ENCODE results near the gene TJAP1.

The TJAP1 gene

DNA sequence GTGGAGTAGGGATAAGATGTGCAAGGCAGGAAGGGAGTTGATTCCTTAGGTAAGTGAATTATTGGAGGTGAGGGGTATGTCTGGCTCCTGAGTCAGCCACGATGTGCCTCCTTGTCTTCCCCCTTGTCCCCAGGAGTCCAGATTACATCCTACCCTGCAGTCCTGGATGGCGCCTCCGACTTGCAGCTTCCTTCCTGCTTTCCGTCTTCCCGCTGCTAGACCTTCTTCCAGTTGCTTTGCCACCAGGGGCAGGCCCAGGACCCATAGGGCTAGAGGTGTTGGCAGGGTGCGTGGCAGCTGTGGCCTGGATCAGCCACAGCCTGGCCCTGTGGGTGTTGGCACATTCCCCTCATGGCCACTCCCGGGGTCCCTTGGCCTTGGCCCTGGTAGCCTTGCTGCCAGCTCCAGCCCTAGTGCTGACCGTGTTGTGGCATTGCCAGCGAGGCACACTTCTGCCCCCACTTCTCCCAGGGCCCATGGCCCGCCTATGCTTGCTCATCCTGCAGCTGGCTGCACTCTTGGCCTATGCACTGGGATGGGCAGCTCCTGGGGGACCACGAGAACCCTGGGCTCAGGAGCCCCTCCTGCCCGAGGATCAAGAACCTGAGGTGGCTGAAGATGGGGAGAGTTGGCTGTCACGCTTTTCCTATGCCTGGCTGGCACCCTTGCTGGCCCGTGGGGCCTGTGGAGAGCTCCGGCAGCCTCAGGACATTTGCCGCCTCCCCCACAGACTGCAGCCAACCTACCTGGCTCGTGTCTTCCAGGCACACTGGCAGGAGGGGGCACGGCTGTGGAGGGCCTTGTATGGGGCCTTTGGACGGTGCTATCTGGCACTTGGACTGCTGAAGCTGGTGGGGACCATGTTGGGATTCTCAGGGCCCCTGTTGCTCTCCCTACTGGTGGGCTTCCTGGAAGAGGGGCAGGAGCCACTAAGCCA is 45.1 kb upstream of the TJAP1 start:
- TF ChIP-seq OSR1 (CRISPR knock-in tag; IDR thresholded peaks at IDR 0.05) (no peak), CSDC2 (CRISPR knock-in tag; IDR thresholded peaks at IDR 0.05) (no peak), ZNF565 (CRISPR knock-in tag; conservative IDR thresholded peaks at IDR 0.05; ENCODE audit: low read depth) (no peak), ZFP3 (CRISPR knock-in tag; IDR thresholded peaks at IDR 0.05) (no peak), GLIS3 (CRISPR knock-in tag; IDR thresholded peaks at IDR 0.05) (no peak), ISL1 (CRISPR knock-in tag; IDR thresholded peaks at IDR 0.05) (no peak), TCF4 (CRISPR knock-in tag; IDR thresholded peaks at IDR 0.05; ENCODE audit: borderline replicate concordance) (no peak), ZNF8 (CRISPR knock-in tag; IDR thresholded peaks at IDR 0.05) (no peak), PPARA (CRISPR knock-in tag; IDR thresholded peaks at IDR 0.05; ENCODE audit: borderline replicate concordance) (no peak), TOX (CRISPR knock-in tag; IDR thresholded peaks at IDR 0.05; ENCODE audit: borderline replicate concordance) (no peak), ZC3H10 (CRISPR knock-in tag; IDR thresholded peaks at IDR 0.05) (no peak), ZFP30 (CRISPR knock-in tag; IDR thresholded peaks at IDR 0.05) (no peak), BACH2 (CRISPR knock-in tag; IDR thresholded peaks at IDR 0.05; ENCODE audit: borderline replicate concordance) (no peak)
- TF ChIP-seq, protein P1, sequence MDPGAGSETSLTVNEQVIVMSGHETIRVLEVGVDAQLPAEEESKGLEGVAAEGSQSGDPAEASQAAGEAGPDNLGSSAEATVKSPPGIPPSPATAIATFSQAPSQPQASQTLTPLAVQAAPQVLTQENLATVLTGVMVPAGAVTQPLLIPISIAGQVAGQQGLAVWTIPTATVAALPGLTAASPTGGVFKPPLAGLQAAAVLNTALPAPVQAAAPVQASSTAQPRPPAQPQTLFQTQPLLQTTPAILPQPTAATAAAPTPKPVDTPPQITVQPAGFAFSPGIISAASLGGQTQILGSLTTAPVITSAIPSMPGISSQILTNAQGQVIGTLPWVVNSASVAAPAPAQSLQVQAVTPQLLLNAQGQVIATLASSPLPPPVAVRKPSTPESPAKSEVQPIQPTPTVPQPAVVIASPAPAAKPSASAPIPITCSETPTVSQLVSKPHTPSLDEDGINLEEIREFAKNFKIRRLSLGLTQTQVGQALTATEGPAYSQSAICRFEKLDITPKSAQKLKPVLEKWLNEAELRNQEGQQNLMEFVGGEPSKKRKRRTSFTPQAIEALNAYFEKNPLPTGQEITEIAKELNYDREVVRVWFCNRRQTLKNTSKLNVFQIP (CRISPR knock-in tag; IDR thresholded peaks at IDR 0.05; ENCODE audit: borderline replicate concordance, low read depth): no peak
- TF ChIP-seq, protein P2, sequence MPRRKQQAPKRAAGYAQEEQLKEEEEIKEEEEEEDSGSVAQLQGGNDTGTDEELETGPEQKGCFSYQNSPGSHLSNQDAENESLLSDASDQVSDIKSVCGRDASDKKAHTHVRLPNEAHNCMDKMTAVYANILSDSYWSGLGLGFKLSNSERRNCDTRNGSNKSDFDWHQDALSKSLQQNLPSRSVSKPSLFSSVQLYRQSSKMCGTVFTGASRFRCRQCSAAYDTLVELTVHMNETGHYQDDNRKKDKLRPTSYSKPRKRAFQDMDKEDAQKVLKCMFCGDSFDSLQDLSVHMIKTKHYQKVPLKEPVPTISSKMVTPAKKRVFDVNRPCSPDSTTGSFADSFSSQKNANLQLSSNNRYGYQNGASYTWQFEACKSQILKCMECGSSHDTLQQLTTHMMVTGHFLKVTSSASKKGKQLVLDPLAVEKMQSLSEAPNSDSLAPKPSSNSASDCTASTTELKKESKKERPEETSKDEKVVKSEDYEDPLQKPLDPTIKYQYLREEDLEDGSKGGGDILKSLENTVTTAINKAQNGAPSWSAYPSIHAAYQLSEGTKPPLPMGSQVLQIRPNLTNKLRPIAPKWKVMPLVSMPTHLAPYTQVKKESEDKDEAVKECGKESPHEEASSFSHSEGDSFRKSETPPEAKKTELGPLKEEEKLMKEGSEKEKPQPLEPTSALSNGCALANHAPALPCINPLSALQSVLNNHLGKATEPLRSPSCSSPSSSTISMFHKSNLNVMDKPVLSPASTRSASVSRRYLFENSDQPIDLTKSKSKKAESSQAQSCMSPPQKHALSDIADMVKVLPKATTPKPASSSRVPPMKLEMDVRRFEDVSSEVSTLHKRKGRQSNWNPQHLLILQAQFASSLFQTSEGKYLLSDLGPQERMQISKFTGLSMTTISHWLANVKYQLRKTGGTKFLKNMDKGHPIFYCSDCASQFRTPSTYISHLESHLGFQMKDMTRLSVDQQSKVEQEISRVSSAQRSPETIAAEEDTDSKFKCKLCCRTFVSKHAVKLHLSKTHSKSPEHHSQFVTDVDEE (CRISPR knock-in tag; IDR thresholded peaks at IDR 0.05): no peak
- TF ChIP-seq, protein P3, sequence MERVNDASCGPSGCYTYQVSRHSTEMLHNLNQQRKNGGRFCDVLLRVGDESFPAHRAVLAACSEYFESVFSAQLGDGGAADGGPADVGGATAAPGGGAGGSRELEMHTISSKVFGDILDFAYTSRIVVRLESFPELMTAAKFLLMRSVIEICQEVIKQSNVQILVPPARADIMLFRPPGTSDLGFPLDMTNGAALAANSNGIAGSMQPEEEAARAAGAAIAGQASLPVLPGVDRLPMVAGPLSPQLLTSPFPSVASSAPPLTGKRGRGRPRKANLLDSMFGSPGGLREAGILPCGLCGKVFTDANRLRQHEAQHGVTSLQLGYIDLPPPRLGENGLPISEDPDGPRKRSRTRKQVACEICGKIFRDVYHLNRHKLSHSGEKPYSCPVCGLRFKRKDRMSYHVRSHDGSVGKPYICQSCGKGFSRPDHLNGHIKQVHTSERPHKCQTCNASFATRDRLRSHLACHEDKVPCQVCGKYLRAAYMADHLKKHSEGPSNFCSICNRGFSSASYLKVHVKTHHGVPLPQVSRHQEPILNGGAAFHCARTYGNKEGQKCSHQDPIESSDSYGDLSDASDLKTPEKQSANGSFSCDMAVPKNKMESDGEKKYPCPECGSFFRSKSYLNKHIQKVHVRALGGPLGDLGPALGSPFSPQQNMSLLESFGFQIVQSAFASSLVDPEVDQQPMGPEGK (CRISPR knock-in tag; IDR thresholded peaks at IDR 0.05; ENCODE audit: borderline replicate concordance): no peak
- TF ChIP-seq, protein P4, sequence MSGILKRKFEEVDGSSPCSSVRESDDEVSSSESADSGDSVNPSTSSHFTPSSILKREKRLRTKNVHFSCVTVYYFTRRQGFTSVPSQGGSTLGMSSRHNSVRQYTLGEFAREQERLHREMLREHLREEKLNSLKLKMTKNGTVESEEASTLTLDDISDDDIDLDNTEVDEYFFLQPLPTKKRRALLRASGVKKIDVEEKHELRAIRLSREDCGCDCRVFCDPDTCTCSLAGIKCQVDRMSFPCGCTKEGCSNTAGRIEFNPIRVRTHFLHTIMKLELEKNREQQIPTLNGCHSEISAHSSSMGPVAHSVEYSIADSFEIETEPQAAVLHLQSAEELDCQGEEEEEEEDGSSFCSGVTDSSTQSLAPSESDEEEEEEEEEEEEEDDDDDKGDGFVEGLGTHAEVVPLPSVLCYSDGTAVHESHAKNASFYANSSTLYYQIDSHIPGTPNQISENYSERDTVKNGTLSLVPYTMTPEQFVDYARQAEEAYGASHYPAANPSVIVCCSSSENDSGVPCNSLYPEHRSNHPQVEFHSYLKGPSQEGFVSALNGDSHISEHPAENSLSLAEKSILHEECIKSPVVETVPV (CRISPR knock-in tag; IDR thresholded peaks at IDR 0.05): no peak
- TF ChIP-seq, protein P5, sequence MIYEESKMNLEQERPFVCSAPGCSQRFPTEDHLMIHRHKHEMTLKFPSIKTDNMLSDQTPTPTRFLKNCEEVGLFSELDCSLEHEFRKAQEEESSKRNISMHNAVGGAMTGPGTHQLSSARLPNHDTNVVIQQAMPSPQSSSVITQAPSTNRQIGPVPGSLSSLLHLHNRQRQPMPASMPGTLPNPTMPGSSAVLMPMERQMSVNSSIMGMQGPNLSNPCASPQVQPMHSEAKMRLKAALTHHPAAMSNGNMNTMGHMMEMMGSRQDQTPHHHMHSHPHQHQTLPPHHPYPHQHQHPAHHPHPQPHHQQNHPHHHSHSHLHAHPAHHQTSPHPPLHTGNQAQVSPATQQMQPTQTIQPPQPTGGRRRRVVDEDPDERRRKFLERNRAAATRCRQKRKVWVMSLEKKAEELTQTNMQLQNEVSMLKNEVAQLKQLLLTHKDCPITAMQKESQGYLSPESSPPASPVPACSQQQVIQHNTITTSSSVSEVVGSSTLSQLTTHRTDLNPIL (CRISPR knock-in tag; IDR thresholded peaks at IDR 0.05; ENCODE audit: low read depth): no peak
- ATAC-seq: no peak

DNA sequence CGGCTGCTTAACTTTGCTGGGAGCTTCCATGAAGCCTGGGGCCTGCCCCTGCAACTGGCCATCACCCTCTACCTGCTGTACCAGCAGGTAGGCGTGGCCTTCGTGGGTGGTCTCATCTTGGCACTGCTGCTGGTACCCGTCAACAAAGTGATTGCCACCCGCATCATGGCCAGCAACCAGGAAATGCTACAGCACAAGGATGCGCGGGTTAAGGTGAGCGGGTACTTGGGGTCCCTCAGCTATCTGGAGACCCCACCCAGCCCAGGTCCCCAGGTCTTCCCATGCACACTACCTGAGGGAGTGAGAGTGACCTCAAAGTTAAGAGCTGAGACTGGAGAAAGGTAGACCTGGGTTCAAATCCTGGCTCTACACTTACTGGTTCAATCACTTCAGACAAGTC is 44.2 kb upstream of the TJAP1 start:
- ATAC-seq: no peak
- TF ChIP-seq, protein P3 (CRISPR knock-in tag; IDR thresholded peaks at IDR 0.05; ENCODE audit: borderline replicate concordance): no peak
- no peak for TF ChIP-seq ZC3H10 (CRISPR knock-in tag; IDR thresholded peaks at IDR 0.05)
- no peak for TF ChIP-seq ESRRG (CRISPR knock-in tag; IDR thresholded peaks at IDR 0.05)
- no peak for TF ChIP-seq ARNTL (CRISPR knock-in tag; IDR thresholded peaks at IDR 0.05; ENCODE audit: borderline replicate concordance, low read depth)
- TF ChIP-seq ZFP30 (CRISPR knock-in tag; IDR thresholded peaks at IDR 0.05): no peak
- TF ChIP-seq ZNF70 (CRISPR knock-in tag; IDR thresholded peaks at IDR 0.05): no peak
- no peak for TF ChIP-seq OSR1 (CRISPR knock-in tag; IDR thresholded peaks at IDR 0.05)
- no peak for TF ChIP-seq PPARA (CRISPR knock-in tag; IDR thresholded peaks at IDR 0.05; ENCODE audit: borderline replicate concordance)
- no peak for TF ChIP-seq ZNF8 (CRISPR knock-in tag; IDR thresholded peaks at IDR 0.05)
